Central memory CD4-positive, alpha-beta T cell (primary cell): ENCODE results near the gene KCNJ11.

Experiments
- DNase-seq: peaks from one replicate; pipeline ENCODE4 v3.0.0; 2022

Gene KCNJ11

GRCh38 chr11:17353821-17354600 lies 34.4 kb downstream of the KCNJ11 start:
- no peak for DNase-seq

- peak; percentile 42 for DNase-seq
These were observed 35.3 kb downstream of the KCNJ11 start for GRCh38 chr11:17352950-17353820.

DNA sequence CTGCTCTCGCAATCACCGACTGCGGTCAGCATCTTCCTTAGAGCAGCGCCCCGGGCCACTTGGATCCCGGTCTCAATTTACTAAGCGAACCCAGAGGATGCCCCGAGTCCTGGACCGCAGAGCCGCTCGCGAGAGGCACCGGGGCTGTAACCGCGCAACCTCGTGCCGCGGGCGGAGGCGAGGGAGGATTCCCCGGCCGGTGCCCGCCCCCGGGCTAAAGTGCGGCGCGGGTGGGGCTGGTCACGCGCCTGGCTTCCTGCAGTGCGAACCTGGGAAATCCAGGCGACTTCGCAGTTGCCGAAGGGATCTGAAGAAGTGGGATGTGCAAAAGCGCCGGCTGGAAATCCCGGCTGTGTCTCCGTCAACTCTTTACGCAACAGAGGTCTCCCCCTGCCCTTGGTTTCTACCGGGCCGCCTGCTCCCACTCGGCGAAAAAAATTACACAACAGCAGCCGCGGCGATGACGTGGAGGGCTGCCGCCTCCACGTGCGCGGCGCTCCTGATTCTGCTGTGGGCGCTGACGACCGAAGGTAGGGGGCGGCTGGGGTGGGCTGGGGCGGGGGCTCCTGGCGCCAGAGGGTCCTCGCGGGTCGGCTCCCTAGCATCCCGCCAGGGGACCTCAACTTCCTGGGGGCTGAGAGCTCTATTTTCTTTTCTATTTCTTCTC lies 36.8 kb downstream of the KCNJ11 start, which contains the start of gene NCR3LG1:
Gene NCR3LG1 (plus strand): TSS at position 291 of the 667 bp plus-strand sequence. CDS start 170 bp downstream, at position 461.
- peak; percentile 62 for DNase-seq

- no peak for DNase-seq
These were observed 37.3 kb downstream of the KCNJ11 start for GRCh38 chr11:17351172-17351509.

DNA sequence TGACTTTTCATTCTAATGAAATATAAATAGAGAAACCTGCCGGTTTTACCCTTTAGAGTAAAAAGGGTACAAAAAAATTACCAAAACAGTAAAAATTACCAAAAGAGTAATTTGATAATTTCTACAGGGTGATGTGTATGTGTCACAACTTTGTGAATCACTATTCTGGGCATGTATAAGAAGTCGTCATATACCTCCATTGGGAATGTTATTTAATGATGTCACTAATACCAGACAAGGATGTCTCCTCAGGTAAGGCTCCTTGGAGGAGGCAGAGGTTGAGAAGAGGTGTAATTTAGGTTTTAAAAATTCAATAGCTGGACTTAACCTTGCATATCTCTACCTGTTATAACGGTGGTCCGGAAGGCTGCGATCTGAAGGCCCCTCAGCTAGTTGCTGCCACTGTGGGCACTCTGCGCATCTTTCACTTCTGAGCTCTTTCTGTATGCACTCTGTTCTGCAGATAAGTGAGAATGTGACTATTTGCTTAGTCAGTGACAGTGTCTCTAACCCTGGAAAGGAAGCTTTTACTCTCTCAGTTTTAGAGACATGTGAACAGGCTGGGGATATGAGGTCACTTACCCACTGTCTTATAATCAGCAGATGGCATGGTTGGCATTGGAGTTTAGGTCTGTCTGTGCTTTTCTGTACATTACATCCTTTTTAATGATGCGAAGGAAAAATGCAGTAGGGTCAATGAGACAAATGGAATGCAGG lies 37.8 kb downstream of the KCNJ11 start:
- DNase-seq, result no peak

DNA sequence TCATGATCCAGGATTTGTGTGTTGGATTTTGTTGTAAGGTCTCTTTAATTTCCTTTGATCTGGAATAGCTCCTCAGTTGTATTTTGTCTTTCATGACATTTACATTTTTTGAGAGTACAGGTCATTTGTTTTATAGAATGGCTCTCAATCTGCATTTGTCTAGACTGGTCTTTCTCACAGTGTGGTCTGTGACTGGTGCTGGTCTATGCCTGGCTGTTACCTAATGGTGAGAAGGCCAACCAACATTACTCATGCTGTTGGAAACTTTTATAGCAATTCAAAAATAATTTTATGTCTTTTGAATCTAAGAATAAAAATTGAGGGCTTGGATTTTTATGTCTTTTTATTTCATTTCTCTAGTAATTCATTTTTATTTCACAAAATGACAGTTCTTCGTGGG lies 40.8 kb downstream of the KCNJ11 start:
- no peak for DNase-seq

DNA sequence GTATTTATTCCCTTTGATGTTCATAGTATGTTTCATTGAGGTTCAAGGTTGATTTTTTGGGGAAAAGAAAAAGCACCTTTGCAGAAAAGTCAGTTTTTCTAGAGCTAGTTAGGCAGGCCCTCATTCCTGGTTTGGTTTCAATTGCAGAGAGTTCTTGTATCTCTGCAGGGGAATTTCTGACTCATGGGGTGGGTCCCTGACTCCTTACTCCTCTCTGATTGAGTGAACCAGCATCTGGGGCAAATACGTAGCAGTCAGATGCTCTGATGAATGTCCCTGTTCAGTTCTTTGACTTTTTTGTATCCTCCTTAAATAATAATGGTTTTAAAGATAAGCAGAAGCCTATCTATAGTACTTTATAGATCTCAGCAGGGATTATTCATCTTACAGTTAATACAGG lies 44.6 kb downstream of the KCNJ11 start:
- no peak for DNase-seq

GRCh38 chr11:17343257-17343656 lies 45.2 kb downstream of the KCNJ11 start:
- no peak for DNase-seq
